ENCODE data around the gene TMSB15C.
"Not testable (repeated sequence)": the region's sequence is repeated elsewhere in the genome, so short reads cannot be mapped to it uniquely, and the experiment has no call there.

GRCh38 chrX:104062636-104063035 lies 13.4 kb downstream of the TMSB15C start:
- not testable (repeated sequence) for TF ChIP-seq CTCF (IDR thresholded peaks at IDR 0.05; ENCODE audit: borderline replicate concordance, extremely low read depth, low read length, poor library complexity, severe bottlenecking); EZH2 (IDR thresholded peaks at IDR 0.05; ENCODE audit: borderline replicate concordance, low read depth, low read length, severe bottlenecking)
